ENCODE data around the gene PGK2.
"Not testable (repeated sequence)": the region's sequence is repeated elsewhere in the genome, so short reads cannot be mapped to it uniquely, and the experiment has no call there.

The PGK2 gene

GRCh38 chr6:49787176-49787575 is at the start of gene PGK2:
Gene PGK2 (minus strand): TSS chr6:49787285. CDS start chr6:49787187, 98 bp downstream.
- in situ Hi-C loops (cut with HindIII; ENCODE audit: low pct_ligation_motif_present, low pct_unique_long_range_greater_than_20kb, low sequenced_read_pairs), result no loop called here
- no peak for DNase-seq

GRCh38 chr6:49835140-49835539 is 48.1 kb upstream of the PGK2 start:
- no peak for DNase-seq
- in situ Hi-C loops (cut with HindIII; ENCODE audit: low pct_ligation_motif_present, low pct_unique_long_range_greater_than_20kb, low sequenced_read_pairs), result no loop called here

- DNase-seq, result no peak
- in situ Hi-C loops (cut with HindIII; ENCODE audit: low pct_ligation_motif_present, low pct_unique_long_range_greater_than_20kb, low sequenced_read_pairs), result no loop called here
Measured at GRCh38 chr6:49833386-49833785, 46.3 kb upstream of the PGK2 start.

GRCh38 chr6:49826743-49827406 is 39.8 kb upstream of the PGK2 start:
- in situ Hi-C loops (cut with HindIII; ENCODE audit: low pct_ligation_motif_present, low pct_unique_long_range_greater_than_20kb, low sequenced_read_pairs), result no loop called here

GRCh38 chr6:49815166-49815565 is 28.1 kb upstream of the PGK2 start:
- no peak for DNase-seq
- in situ Hi-C loops (cut with HindIII; ENCODE audit: low pct_ligation_motif_present, low pct_unique_long_range_greater_than_20kb, low sequenced_read_pairs), result no loop called here

More at GRCh38 chr6:49826743-49827406, 39.8 kb upstream of the PGK2 start:
- no peak for DNase-seq

GRCh38 chr6:49813248-49813647 is 26.2 kb upstream of the PGK2 start:
- no peak for DNase-seq
- in situ Hi-C loops (cut with HindIII; ENCODE audit: low pct_ligation_motif_present, low pct_unique_long_range_greater_than_20kb, low sequenced_read_pairs), result no loop called here

- DNase-seq, result no peak
- in situ Hi-C loops (cut with HindIII; ENCODE audit: low pct_ligation_motif_present, low pct_unique_long_range_greater_than_20kb, low sequenced_read_pairs), result no loop called here
Measured at GRCh38 chr6:49806145-49806544, 19.1 kb upstream of the PGK2 start.

- in situ Hi-C loops (cut with HindIII; ENCODE audit: low pct_ligation_motif_present, low pct_unique_long_range_greater_than_20kb, low sequenced_read_pairs), result no loop called here
- DNase-seq, result no peak
Measured at GRCh38 chr6:49805246-49805645, 18.2 kb upstream of the PGK2 start.

GRCh38 chr6:49801525-49801924 is 14.4 kb upstream of the PGK2 start:
- in situ Hi-C loops (cut with HindIII; ENCODE audit: low pct_ligation_motif_present, low pct_unique_long_range_greater_than_20kb, low sequenced_read_pairs), result no loop called here
- no peak for DNase-seq

GRCh38 chr6:49799090-49799489 is 12.0 kb upstream of the PGK2 start:
- in situ Hi-C loops (cut with HindIII; ENCODE audit: low pct_ligation_motif_present, low pct_unique_long_range_greater_than_20kb, low sequenced_read_pairs), result no loop called here
- no peak for DNase-seq

- DNase-seq; in situ Hi-C loops (cut with HindIII; ENCODE audit: low pct_ligation_motif_present, low pct_unique_long_range_greater_than_20kb, low sequenced_read_pairs): not testable (repeated sequence)
Measured at GRCh38 chr6:49796842-49797455, 9.9 kb upstream of the PGK2 start.

- no peak for DNase-seq
- in situ Hi-C loops (cut with HindIII; ENCODE audit: low pct_ligation_motif_present, low pct_unique_long_range_greater_than_20kb, low sequenced_read_pairs), result no loop called here
Measured at GRCh38 chr6:49790341-49790740, 3.3 kb upstream of the PGK2 start.

- DNase-seq, result no peak
- in situ Hi-C loops (cut with HindIII; ENCODE audit: low pct_ligation_motif_present, low pct_unique_long_range_greater_than_20kb, low sequenced_read_pairs), result no loop called here
Measured at GRCh38 chr6:49784272-49784671, 2.8 kb downstream of the PGK2 start.

- DNase-seq, result no peak
- in situ Hi-C loops (cut with HindIII; ENCODE audit: low pct_ligation_motif_present, low pct_unique_long_range_greater_than_20kb, low sequenced_read_pairs), result no loop called here
Measured at GRCh38 chr6:49782725-49783124, 4.4 kb downstream of the PGK2 start.

- in situ Hi-C loops (cut with HindIII; ENCODE audit: low pct_ligation_motif_present, low pct_unique_long_range_greater_than_20kb, low sequenced_read_pairs), result no loop called here
- DNase-seq, result no peak
Measured at GRCh38 chr6:49782293-49782692, 4.8 kb downstream of the PGK2 start.

- in situ Hi-C loops (cut with HindIII; ENCODE audit: low pct_ligation_motif_present, low pct_unique_long_range_greater_than_20kb, low sequenced_read_pairs), result no loop called here
- no peak for DNase-seq
Measured at GRCh38 chr6:49776444-49776843, 10.6 kb downstream of the PGK2 start.

GRCh38 chr6:49775043-49775442 is 12.0 kb downstream of the PGK2 start:
- no peak for DNase-seq
- in situ Hi-C loops (cut with HindIII; ENCODE audit: low pct_ligation_motif_present, low pct_unique_long_range_greater_than_20kb, low sequenced_read_pairs), result no loop called here

- in situ Hi-C loops (cut with HindIII; ENCODE audit: low pct_ligation_motif_present, low pct_unique_long_range_greater_than_20kb, low sequenced_read_pairs), result no loop called here
Measured at GRCh38 chr6:49772285-49772684, 14.8 kb downstream of the PGK2 start.

GRCh38 chr6:49766762-49767161 is 20.3 kb downstream of the PGK2 start:
- no peak for DNase-seq
- in situ Hi-C loops (cut with HindIII; ENCODE audit: low pct_ligation_motif_present, low pct_unique_long_range_greater_than_20kb, low sequenced_read_pairs), result no loop called here

More at GRCh38 chr6:49772285-49772684, 14.8 kb downstream of the PGK2 start:
- DNase-seq, result no peak

GRCh38 chr6:49764571-49765236 is 22.4 kb downstream of the PGK2 start:
- no peak for DNase-seq
- in situ Hi-C loops (cut with HindIII; ENCODE audit: low pct_ligation_motif_present, low pct_unique_long_range_greater_than_20kb, low sequenced_read_pairs), result no loop called here

Measured in ACHN (cell line).